GM10248 (cell line): ENCODE data around the gene CHCHD10.
A peak's percentile ranks its signal among the peaks of the same experiment; 100 is the strongest.

Source experiments
- CTCF ChIA-PET: fragments of 300-600 bp; sonication (Branson Sonifier 250); formaldehyde crosslinking; extraction: SDS; loops from one replicate; lab custom pipeline; 2021; ENCODE audit warnings: antibody characterized with exemption; lab: Yijun Ruan, JAX
- POLR2A ChIA-PET: fragments of 350-650 bp; sonication (Branson Sonifier 250); formaldehyde crosslinking; extraction: SDS; loops from one replicate; lab custom pipeline; 2020; ENCODE audit warnings: antibody characterized with exemption; lab: Yijun Ruan, JAX
- DNase-seq: peaks from one replicate; pipeline ENCODE4 v3.0.0; 2012; ENCODE audit errors: extremely low spot score
- CTCF ChIP-seq: IDR thresholded peaks from 2 replicates; pipeline ENCODE4 v1.5.1; 2012; ENCODE audit warnings: mild to moderate bottlenecking, low read depth; ENCODE audit errors: extremely low read depth, missing control alignments, control extremely low read depth

CHCHD10 gene

DNA sequence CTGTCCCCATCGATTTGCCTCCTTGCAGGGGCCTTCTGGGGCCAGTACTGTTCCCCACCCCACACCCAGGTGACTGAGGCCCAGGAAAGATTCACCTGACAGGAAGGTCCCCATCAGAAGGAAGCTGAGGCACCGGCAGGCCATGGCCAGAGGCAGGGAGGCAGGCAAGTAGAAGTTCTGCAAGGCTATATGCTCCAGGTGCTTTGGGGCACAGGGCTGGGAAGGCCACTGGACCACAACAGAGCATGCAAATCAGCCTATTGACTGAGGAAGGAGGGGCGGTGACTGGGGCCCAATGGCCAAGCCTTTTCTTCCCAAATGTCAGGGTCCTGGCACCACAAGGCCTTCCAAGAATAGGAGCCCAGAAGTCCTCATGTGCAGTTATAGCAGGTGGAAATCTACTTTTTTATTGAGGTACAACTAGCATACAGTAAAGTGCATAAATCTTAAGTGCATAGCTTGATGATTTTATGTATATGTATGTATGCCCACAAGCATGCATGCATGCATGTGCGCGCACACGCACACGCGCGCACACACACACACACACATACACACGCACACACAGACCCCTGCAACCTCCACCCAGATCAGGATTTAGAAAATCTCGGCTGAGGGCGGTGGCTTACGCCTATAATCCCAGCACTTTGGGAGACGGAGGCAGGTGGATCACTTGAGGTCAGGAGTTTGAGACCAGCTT lies 13.4 kb downstream of the CHCHD10 start, which contains the start of gene VPREB3:
Gene VPREB3 (minus strand): TSS at position 206 of the 700 bp plus-strand sequence. CDS start 62 bp downstream, at position 144.
- CTCF ChIA-PET = interaction anchor here (0.8 to 1.8 kb wide), 6 partner anchors 10 to 95 kb away, joined by 3 to 4 read pairs (median 3); partner anchors contain the start of gene CHCHD10
- POLR2A ChIA-PET = no interaction called here
- DNase-seq = no peak
- TF ChIP-seq CTCF = no peak

- CTCF ChIA-PET = interaction anchor here (0.9 to 1.3 kb wide), 3 partner anchors 10 to 14 kb away, joined by 3 read pairs; partner anchors contain the start of gene CHCHD10
- no peak for TF ChIP-seq CTCF
- POLR2A ChIA-PET = no interaction called here
These were observed 14.4 kb downstream of the CHCHD10 start for GRCh38 chr22:23753385-23753784.

GRCh38 chr22:23752750-23753149 lies 15.0 kb downstream of the CHCHD10 start:
- POLR2A ChIA-PET = no interaction called here
- DNase-seq = peak; percentile 54
- no peak for TF ChIP-seq CTCF
- CTCF ChIA-PET = interaction anchor here (1.3 to 1.4 kb wide), 2 partner anchors 8 to 14 kb away, joined by 3 read pairs; no protein-coding TSS in a partner anchor

More at GRCh38 chr22:23753385-23753784, 14.4 kb downstream of the CHCHD10 start:
- no peak for DNase-seq

GRCh38 chr22:23752090-23752691 lies 15.6 kb downstream of the CHCHD10 start:
- no peak for TF ChIP-seq CTCF
- DNase-seq = peak; percentile 75
- POLR2A ChIA-PET = interaction anchor here (0.6 to 0.7 kb wide), 2 partner anchors 20 to 105 kb away, joined by 3 read pairs; partner anchors contain the start of genes MMP11 and SLC2A11
- CTCF ChIA-PET = interaction anchor here (1.3 to 1.7 kb wide), 3 partner anchors 8 to 15 kb away, joined by 3 to 5 read pairs (median 3); partner anchors contain the start of gene C22orf15

GRCh38 chr22:23751441-23751996 lies 16.3 kb downstream of the CHCHD10 start:
- ChIA-PET CTCF (interaction anchor here (0.9 to 1.7 kb wide), 3 partner anchors 9 to 99 kb away, joined by 3 to 5 read pairs (median 3); partner anchors contain the start of gene C22orf15), POLR2A (interaction anchor here (0.7 kb wide), 1 partner anchor 106 kb away, joined by 3 read pairs; the partner anchor contains the start of gene SLC2A11)

More at GRCh38 chr22:23751441-23751996, 16.3 kb downstream of the CHCHD10 start:
- no peak for DNase-seq
- no peak for TF ChIP-seq CTCF
